Type B pancreatic cell (in vitro differentiated cells): Measurements from ENCODE around the gene TACR2. TPM values are rescaled to one million over a fixed set of nuclear protein-coding genes. Genes with fewer than 3 reads are reported as not detected.

ENCODE experiments used
- DNase-seq: peaks from one replicate; pipeline ENCODE4 v3.0.0; 2021; ENCODE audit warnings: mixed read lengths; ENCODE audit not compliant: unreplicated experiment; ENCODE audit errors: extremely low spot score
- H3K27ac Mint-ChIP-seq: 2 replicates; pipeline ENCODE4 v1.8.0; 2021; ENCODE audit warnings: mild to moderate bottlenecking, mixed read lengths
- H3K27me3 Mint-ChIP-seq: 2 replicates; pipeline ENCODE4 v1.8.0; 2021; ENCODE audit warnings: mixed read lengths
- H3K36me3 Mint-ChIP-seq: 2 replicates; pipeline ENCODE4 v1.8.0; 2021; ENCODE audit warnings: mixed read lengths
- H3K4me1 Mint-ChIP-seq: one replicate; pipeline ENCODE4 v1.8.0; 2021; ENCODE audit warnings: mixed read lengths; ENCODE audit not compliant: unreplicated experiment
- H3K4me3 Mint-ChIP-seq: 2 replicates; pipeline ENCODE4 v1.8.0; 2021; ENCODE audit warnings: mild to moderate bottlenecking, mixed read lengths
- H3K9me3 Mint-ChIP-seq: 2 replicates; pipeline ENCODE4 v1.8.0; 2021; ENCODE audit warnings: mixed read lengths
- CTCF ChIP-seq: fragments of 200-600 bp; sonication (generic); conservative IDR thresholded peaks from 2 replicates; pipeline ENCODE4 v1.5.0; 2021; ENCODE audit warnings: antibody characterized with exemption, mild to moderate bottlenecking
- total RNA-seq: library from RNA; stranded (reverse); gene quantifications from 2 replicates; pipeline ENCODE4 v1.2.1, GENCODE V29; 2021; ENCODE audit warnings: low replicate concordance

TACR2 gene
- total RNA-seq, 1 donor from 2014 or later = not detected

GRCh38 chr10:69438536-69439349 is 22.0 kb upstream of the TACR2 start:
- TF ChIP-seq CTCF = no peak
- Mint-ChIP-seq H3K4me3 (peak overlapping the region; percentile 59), H3K4me1 (peaks cover 28% of the 10 kb centered on the region), H3K27me3 (peaks cover 3% of the 10 kb centered on the region), H3K27ac (peak overlapping the region; percentile 95), H3K36me3 (no peaks in the 10 kb centered on the region), H3K9me3 (no peaks in the 10 kb centered on the region)
- DNase-seq = no peak

GRCh38 chr10:69437321-69438259 is 20.9 kb upstream of the TACR2 start:
- Mint-ChIP-seq H3K4me1 (peaks cover 28% of the 10 kb centered on the region), H3K36me3 (no peaks in the 10 kb centered on the region), H3K9me3 (no peaks in the 10 kb centered on the region), H3K27me3 (peaks cover 3% of the 10 kb centered on the region), H3K27ac (peak overlapping the region; percentile 95), H3K4me3 (peak overlapping the region; percentile 38)
- no peak for DNase-seq
- no peak for TF ChIP-seq CTCF

- Mint-ChIP-seq H3K4me3 (no peak overlapping the region), H3K36me3 (no peaks in the 10 kb centered on the region), H3K27ac (no peak overlapping the region), H3K4me1 (peaks cover 28% of the 10 kb centered on the region), H3K9me3 (no peaks in the 10 kb centered on the region), H3K27me3 (no peaks in the 10 kb centered on the region)
- no peak for DNase-seq
- TF ChIP-seq CTCF = no peak
Observed at GRCh38 chr10:69435966-69436520, 19.3 kb upstream of the TACR2 start.

- no peak overlapping the region for H3K4me3 Mint-ChIP-seq
- H3K4me1 Mint-ChIP-seq = peaks cover 25% of the 10 kb centered on the region
- no peak overlapping the region for H3K27ac Mint-ChIP-seq
- H3K36me3 Mint-ChIP-seq = no peaks in the 10 kb centered on the region
- H3K27me3 Mint-ChIP-seq = no peaks in the 10 kb centered on the region
- DNase-seq = no peak
- TF ChIP-seq CTCF = no peak
- H3K9me3 Mint-ChIP-seq = no peaks in the 10 kb centered on the region
Observed at GRCh38 chr10:69434926-69435325, 18.2 kb upstream of the TACR2 start.

GRCh38 chr10:69434169-69434568 is 17.5 kb upstream of the TACR2 start:
- DNase-seq = no peak
- Mint-ChIP-seq H3K4me3 (no peak overlapping the region), H3K36me3 (no peaks in the 10 kb centered on the region), H3K4me1 (peaks cover 21% of the 10 kb centered on the region), H3K27ac (no peak overlapping the region), H3K9me3 (no peaks in the 10 kb centered on the region), H3K27me3 (no peaks in the 10 kb centered on the region)
- TF ChIP-seq CTCF = no peak
